Muscle layer of duodenum (tissue), 2 donors: Measurements from ENCODE around the gene OS9.
A peak's percentile ranks its signal among the peaks of the same experiment; 100 is the strongest.

Experiments used
- H3K27ac ChIP-seq: one replicate; pipeline ENCODE4 v1.7.0; 2013; ENCODE audit warnings: mild to moderate bottlenecking, low read length
- H3K27me3 ChIP-seq: one replicate; pipeline ENCODE4 v1.7.0; 2013; ENCODE audit warnings: low read depth, mild to moderate bottlenecking, control low read depth, low read length
- H3K36me3 ChIP-seq, 2 donors: one replicate each; pipeline ENCODE4 v1.7.0; 2013; ENCODE audit warnings: low read length in 2 of 2, control low read depth in 1 of 2, mild to moderate bottlenecking in 1 of 2; ENCODE audit not compliant: insufficient read depth in 2 of 2, control insufficient read depth in 1 of 2
- H3K4me1 ChIP-seq, 2 donors: one replicate each; pipeline ENCODE4 v1.7.0; 2013; ENCODE audit warnings: low read length in 2 of 2, mild to moderate bottlenecking in 2 of 2, control low read depth in 1 of 2, moderate library complexity in 1 of 2; ENCODE audit not compliant: insufficient read depth in 2 of 2, control insufficient read depth in 1 of 2
- H3K4me3 ChIP-seq, 2 donors: one replicate each; pipeline ENCODE4 v1.7.0; 2013; ENCODE audit warnings: low read length in 2 of 2, low read depth in 1 of 2, mild to moderate bottlenecking in 1 of 2
- H3K9me3 ChIP-seq, 2 donors: one replicate each; pipeline ENCODE4 v1.7.0; 2013; ENCODE audit warnings: low read length in 2 of 2, control low read depth in 1 of 2, mild to moderate bottlenecking in 1 of 2; ENCODE audit not compliant: control insufficient read depth in 1 of 2
- donor health status: healthy.

OS9 gene

DNA sequence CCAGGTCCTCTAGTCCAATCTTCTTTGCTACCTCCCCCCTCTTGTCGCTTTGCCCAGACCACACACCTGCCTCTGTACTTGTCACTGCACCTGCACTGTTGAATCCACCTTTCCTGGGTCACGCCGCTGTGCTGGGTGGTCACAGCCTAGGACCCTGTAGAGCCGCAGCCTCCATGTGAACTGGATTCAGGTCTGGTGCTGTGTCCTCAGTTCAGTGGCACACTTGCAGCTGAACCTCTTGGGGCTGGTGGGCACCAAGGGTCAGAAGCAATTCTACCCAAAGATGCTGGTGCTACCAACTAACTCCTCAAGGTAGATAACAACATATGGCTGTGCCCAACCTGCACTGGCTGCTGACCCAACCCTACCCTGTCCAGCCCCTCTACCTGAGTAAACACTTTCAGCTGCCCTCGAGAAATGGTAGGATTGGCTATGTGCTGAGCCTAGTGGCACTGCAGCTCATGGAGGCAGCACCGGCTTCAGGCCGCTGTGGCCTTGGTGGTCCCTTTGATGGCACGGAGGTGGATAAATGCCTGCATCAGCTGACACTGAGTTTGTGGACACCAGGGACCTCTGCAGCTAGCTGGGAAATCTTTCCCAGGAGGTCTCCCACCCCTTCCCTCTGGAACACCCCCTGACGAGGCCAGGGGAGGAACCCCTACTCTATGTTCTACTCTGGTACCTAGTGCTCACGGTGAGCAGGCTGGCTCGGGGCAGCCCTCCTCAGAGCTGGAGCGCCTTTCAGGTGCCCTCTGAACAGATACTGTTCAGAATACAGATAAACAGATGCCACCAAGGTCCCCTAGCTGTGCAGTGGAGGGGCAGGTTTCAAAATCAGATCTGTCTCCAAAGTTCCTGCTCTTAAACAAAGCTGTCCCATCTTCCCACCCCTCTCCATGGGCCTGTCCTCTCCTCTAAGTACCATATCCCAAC, 30.3 kb downstream of the OS9 start:
- Histone ChIP-seq H3K4me3 (no peak overlapping the region), H3K27ac (no peak overlapping the region), H3K36me3 (peaks cover 24 to 28% of the 10 kb centered on the region in 2 donors), H3K9me3 (no peaks in the 10 kb centered on the region), H3K27me3 (no peaks in the 10 kb centered on the region), H3K4me1 (peaks cover 0 to 14% of the 10 kb centered on the region in 2 donors)

DNA sequence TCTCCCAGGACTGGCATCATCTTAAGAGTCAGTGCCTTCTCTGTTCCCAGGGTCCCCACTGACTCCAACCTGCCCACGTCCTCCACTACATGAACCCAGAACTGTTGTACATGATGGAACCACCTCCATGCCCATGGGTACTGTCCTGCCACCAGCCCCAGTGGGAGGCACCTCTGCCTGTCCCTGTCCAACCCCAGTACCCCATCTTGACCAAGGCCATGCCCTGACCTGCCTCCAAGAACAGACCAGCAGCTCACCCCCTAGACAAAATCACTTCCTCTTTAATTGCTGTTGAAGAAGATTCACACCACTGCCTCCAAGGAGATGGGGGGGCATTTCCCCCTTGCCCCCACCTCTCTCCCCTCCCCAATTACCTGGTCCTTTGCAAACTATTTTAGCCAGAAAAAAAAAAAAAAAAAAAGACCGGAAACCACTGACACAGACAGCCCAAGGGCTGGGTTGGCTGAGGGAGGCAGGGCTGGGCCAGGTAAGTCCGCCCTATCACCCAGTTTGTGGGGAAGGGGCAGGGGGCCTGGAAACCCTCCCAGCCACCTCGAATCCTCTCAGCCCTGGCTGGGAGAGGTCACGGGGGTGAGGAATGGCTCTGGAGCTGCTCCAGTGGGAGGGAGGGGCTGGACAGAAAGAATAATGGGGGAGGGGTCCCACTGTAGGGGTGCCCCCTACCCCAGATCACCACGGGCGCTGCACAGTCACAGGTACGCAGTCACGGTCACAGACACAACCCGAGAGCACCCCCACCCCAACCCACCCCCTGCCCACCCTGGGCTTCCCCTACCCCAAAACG, 31.2 kb downstream of the OS9 start:
- H3K27ac ChIP-seq: no peak overlapping the region
- no peak overlapping the region for H3K4me3 ChIP-seq
- peaks cover 16 to 19% of the 10 kb centered on the region in 2 donors for H3K36me3 ChIP-seq
- H3K9me3 ChIP-seq: no peaks in the 10 kb centered on the region
- peaks cover 0 to 14% of the 10 kb centered on the region in 2 donors for H3K4me1 ChIP-seq
- H3K27me3 ChIP-seq: no peaks in the 10 kb centered on the region

DNA sequence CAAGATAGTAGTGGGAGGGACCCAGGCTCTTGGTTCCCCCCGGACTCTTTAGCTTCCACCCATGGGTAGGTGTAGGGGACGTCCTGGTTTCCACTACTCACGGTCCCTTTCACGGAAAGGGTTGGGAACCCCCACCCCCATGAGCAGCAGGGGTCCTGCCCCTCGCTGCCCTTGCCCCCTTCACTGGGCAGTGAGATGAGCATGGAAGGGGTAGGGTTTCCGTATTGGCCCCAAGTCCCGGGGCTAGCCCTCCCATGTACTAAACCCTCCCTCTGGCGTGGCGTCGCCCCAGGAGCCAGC, 31.9 kb downstream of the OS9 start:
- no peaks in the 10 kb centered on the region for H3K27me3 ChIP-seq
- H3K4me1 ChIP-seq: peaks cover 0 to 14% of the 10 kb centered on the region in 2 donors
- no peak overlapping the region for H3K27ac ChIP-seq
- no peaks in the 10 kb centered on the region for H3K9me3 ChIP-seq
- H3K36me3 ChIP-seq: peaks cover 9 to 13% of the 10 kb centered on the region in 2 donors
- H3K4me3 ChIP-seq: peak overlapping the region in 1 of 2 donors; percentile 78

DNA sequence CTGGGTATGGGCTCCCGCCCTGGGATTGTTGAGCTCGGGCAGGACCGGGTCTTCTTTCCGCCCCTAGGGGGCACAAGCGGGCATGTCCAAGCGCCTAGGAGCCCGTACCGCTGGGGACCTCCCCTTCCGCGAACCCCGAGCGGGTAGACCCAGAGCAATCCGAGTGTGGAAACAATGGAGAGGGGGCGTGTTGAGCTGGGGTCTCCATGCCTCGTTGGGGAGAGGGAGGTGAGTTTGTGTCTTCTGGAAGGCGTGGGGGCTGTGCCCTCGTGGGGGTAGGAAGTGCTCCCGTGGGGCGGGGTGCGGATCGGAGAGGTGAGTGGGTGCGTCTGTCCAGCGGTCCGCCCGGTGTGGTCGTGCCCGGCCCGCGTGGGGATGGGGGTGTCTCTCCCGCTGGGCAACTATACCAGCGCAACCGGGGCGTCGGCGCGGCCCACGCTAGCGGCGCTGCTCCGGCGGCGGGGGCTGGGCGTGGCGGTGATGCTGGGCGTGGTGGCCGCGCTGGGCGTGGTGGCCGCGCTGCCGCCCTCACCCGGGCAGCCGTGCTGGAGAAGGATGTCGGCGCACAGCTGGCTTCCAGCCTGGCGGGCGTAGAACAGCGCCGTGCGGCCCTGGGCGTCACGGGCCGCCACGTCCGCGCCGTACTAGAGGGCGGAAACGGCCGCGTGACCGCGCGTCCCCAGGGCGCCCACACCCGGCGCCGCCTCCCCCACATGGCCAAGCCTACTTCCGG, 32.4 kb downstream of the OS9 start:
- Histone ChIP-seq H3K9me3 (no peaks in the 10 kb centered on the region), H3K4me1 (peaks cover 0 to 14% of the 10 kb centered on the region in 2 donors), H3K27ac (no peak overlapping the region), H3K27me3 (no peaks in the 10 kb centered on the region), H3K36me3 (peaks cover 5 to 7% of the 10 kb centered on the region in 2 donors), H3K4me3 (peak overlapping the region; percentile 69 to 78)

DNA sequence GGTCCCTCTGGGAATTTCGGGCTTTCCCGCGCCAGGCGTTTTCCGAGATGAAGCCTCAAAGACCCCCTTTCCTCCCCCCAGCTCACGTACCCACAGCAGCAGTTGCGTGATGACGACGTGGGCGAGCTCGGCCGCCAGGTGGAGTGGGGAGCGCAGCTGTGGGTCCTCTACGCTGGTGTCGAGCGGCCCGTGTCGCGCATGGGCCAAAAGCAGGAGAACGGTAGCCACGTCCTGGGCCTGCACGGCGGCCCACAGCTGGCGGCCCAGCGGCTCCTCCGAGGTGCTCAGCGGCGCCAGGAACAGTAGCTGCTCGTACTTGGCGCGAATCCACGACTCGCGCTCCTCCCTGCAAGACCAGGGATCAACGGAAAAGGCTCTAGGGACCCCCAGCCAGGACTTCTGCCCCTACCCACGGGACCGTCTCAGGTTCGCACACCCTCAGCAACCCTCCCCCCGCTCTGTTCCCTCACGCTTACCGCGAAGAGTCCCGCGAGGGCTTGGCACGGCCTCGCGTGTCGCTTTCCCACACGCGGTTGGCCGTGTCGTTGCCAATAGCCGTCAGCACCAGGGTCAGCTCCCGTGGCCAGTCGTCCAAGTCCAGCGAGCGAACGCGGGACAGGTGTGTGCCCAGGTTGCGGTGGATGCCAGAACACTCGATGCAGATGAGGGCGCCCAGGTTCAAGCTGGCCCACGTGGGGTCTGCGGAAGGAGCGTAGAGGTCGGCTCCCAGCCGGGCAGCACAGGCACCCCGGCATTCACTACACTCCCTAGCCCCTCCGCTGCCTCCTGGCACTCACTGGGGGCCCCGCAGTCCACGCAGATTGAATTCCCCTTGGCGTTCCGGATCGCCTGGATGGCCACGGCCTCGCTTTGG, 33.2 kb downstream of the OS9 start:
- Histone ChIP-seq H3K27ac (no peak overlapping the region), H3K4me3 (peak overlapping the region; percentile 39 to 78), H3K27me3 (no peaks in the 10 kb centered on the region), H3K9me3 (no peaks in the 10 kb centered on the region), H3K36me3 (no peaks in the 10 kb centered on the region), H3K4me1 (peaks cover 0 to 14% of the 10 kb centered on the region in 2 donors)

DNA sequence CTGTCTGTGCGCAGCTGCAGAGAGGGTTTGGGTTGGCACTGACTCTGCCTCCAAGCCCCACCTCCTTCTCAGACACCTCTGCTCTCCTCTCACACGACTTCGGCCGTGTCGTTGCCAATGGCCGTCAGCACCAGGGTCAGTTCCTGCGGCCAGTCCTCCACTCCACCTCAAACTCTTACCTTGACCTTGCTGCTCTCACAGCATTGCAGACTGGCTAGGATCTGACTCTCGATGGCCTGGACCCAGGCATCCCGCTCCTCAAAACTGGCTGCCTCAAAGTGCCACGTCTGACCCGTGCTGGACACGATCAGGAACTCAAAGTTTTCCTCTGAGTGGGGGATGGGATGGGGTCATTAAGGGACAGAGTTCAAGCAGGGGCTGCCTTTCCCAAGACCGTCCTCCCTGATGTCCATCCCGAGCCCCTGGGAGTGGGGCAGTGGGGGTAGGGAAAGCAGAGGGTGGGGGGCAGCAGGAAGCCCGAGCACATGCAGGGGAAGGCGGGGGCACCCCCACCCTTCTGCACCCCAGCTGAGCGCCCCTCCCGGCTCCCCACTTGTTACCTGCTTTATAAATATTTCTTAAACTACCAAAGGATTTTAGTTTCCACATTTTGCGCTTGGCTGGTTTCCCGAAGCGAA, 33.9 kb downstream of the OS9 start:
- Histone ChIP-seq H3K27ac (no peak overlapping the region), H3K9me3 (no peaks in the 10 kb centered on the region), H3K4me1 (peaks cover 0 to 14% of the 10 kb centered on the region in 2 donors), H3K36me3 (no peaks in the 10 kb centered on the region), H3K27me3 (no peaks in the 10 kb centered on the region), H3K4me3 (no peak overlapping the region)

DNA sequence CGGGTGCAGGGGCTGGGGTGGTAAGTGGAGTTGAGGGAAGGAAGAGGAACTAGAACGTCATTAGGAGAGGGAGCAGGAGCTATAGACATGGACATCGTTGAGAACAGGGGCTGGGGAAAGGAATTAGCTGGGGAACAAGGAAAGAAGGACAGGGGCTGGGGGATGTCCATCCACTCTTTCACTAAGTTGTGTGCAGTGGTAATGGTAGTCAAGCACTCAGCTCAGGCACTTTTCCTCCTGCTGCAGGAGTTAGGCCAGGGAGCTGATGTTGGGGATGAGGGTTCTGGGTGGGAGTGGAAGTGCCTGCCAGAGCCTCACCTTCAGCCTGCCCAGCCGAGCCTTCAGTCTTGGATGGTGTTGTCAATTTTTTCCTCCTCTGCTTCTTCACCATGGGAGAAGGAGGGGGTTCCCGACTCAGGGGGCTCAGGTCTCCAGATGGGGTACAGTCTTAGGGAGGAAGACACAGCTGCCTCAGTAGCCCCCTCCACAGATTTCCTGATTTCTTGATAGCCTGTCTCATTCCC, 35.5 kb downstream of the OS9 start:
- H3K4me1 ChIP-seq: peaks cover 0 to 14% of the 10 kb centered on the region in 2 donors
- peaks cover 5% of the 10 kb centered on the region for H3K27me3 ChIP-seq
- no peak overlapping the region for H3K4me3 ChIP-seq
- no peak overlapping the region for H3K27ac ChIP-seq
- no peaks in the 10 kb centered on the region for H3K9me3 ChIP-seq
- H3K36me3 ChIP-seq: no peaks in the 10 kb centered on the region

DNA sequence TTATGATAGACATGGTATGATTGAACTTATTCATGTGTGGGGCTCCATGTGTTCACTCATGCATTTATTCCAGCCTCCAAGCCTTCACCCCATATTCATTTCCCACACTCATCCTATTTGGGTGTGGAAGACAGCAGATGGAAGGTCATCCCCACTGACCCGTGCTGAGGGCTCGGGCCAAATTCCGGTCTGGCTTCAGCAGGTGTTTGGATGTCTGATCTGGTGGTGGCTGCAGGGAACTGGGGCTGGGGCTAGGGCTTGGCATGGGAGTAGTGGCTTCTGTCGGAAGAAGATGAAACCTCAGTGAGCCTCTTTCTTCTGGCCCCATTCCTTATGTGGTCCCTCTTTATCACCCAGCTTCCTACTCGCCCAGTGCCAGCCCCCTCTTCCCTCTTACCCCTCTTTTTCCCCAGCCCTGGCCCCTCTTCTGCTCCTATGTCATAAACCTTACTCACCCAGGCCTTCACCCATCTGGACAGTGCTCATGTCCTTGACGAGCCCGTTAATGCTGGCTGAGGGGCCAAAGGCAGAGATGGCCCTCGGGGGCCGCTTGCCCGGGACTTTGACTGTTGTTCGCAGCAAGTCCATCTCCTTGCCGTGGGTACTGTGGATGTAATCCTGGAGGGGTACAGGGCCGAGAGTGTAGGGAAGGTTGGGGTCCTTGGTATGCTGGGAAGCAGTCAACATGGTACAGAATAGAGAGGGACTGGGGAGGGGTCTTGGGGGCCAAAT, 36.6 kb downstream of the OS9 start:
- Histone ChIP-seq H3K27ac (no peak overlapping the region), H3K36me3 (no peaks in the 10 kb centered on the region), H3K4me1 (peaks cover 0 to 17% of the 10 kb centered on the region in 2 donors), H3K4me3 (no peak overlapping the region), H3K9me3 (no peaks in the 10 kb centered on the region), H3K27me3 (peaks cover 8% of the 10 kb centered on the region)

DNA sequence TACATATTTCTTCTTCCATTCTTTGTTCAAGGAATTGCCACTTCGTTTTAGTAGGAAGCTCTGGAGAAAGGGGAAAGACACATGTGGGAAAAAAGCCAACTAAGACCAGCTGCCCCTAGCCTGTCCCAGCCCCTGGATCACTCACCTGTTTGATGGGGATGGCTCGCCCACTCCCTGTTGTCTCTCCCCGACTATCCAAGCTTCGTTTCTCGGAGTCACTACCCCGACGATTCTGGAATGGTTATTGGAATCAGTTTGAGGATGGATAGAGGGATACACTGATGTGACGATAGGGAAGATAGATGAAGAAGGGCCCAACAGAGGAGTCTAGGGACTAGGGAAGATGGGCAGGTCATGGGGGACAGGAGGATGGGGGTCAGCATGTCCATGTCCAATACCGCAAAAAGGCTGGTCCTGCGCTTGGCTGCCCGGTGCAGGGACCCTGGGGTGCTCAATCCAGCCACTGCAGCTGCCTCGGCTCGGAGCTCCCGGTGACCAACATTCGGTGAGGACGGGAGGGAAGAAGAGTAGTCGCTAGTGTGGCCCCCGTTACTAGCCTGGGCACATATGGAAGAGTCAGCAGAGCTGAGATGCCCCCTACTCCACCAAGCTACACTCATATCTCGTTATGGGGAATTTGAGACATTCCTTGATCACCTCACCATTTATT, 37.6 kb downstream of the OS9 start:
- Histone ChIP-seq H3K36me3 (no peaks in the 10 kb centered on the region), H3K4me3 (no peak overlapping the region), H3K9me3 (no peaks in the 10 kb centered on the region), H3K27ac (no peak overlapping the region), H3K4me1 (peaks cover 0 to 20% of the 10 kb centered on the region in 2 donors), H3K27me3 (peaks cover 17% of the 10 kb centered on the region)
